Glomerular visceral epithelial cell (primary cell): Measurements from ENCODE around the gene DR1.
"Not testable (repeated sequence)": the region's sequence is repeated elsewhere in the genome, so short reads cannot be mapped to it uniquely, and the experiment has no call there.

ENCODE experiments used
- DNase-seq: peaks from one replicate; pipeline ENCODE4 v3.0.0-alpha.2; 2016; ENCODE audit errors: extremely low spot score

Gene DR1

DNA sequence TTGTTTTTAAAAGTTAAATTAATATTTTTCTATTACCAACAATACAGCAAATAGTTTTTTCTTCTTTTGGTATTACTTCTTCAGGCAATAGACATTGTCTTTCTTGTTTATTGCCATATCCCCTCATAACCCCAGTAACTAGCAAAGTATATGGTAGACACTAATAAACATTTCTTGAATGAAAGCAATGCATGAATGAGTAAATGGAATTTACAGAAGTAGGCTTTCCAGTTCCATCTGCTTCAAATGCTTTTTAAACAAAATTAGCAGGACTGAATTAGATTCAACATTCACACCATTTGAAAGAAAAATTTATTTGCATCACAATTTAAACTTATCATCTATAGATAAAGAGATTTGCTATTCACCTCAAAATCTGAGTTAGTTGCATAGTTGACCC is 5.6 kb upstream of the DR1 start:
- DNase-seq: no peak

DNA sequence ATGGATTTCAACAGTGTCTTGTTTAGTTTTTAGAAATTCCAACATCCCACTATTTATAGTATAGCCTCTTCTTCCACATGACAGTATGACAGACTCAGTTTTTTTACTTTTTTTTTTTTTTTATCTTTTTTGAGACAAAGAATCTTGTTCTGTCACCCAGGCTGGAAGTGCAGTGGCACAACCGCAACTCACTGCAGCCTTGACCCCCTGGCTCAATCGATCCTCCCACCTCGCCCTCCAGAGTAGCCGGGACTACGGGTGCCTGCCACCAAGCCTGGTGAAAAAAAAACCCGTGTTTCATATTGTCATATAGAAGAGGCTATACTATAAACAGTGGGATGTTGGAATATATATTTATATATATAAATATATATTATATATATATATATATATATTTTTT is 1.2 kb upstream of the DR1 start:
- no peak for DNase-seq

DNA sequence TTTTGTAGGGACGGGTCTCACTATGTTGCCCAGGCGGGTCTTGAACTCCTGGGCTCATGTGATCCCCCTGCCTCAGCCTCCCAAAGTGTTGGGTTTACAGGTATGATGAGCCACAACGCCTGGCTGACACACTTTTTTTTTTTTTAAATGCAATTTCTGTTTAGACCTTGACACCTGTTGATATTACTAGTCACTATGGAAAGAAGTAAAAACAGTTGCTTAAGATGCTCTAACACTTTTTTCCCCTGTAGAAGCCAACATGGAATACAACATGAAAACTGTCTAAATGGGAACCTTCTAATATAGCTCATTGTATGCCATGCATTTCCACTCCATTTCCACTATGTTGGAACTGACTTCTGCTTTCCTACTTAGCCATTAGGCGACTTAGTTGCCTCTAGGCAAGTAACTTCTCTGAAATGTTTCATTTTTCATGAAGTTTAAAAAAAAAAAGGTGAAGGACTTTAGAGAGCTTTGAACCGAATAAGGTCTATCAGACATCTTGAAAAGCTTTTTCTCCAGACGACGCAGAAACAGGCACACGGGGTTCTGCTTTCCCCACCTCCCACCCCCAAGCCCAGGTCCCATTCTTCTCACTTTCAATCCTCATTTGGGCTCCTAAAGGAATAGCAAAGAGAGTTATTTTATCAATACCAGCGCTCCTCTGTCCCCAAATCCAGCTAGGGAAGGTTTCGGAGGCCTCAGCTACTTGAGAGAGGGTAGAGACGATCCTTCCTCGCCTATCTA is 648 bp upstream of the DR1 start:
- DNase-seq: no peak

DNA sequence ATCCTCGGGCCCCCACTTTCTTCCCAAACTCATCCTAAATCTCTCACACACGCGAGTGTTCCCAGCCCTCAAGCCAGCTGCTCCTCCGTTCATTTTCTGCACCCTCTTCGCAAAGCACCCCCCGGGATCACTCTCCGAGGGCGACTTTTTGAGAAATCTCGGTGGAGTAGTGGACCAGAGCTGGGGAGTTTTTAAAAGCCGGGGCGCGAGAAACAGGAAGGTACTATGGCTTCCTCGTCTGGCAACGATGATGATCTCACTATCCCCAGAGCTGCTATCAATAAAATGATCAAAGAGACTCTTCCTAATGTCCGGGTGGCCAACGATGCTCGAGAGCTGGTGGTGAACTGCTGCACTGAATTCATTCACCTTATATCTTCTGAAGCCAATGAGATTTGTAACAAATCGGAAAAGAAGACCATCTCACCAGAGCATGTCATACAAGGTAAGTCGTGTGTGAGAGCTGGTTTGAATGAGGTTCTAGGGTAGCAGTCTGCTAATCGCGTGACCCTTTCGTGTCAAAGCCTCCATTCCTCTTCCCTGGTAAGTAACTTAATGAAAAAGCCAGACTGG is 800 bp downstream of the DR1 start:
- DNase-seq: peak; percentile 37

DNA sequence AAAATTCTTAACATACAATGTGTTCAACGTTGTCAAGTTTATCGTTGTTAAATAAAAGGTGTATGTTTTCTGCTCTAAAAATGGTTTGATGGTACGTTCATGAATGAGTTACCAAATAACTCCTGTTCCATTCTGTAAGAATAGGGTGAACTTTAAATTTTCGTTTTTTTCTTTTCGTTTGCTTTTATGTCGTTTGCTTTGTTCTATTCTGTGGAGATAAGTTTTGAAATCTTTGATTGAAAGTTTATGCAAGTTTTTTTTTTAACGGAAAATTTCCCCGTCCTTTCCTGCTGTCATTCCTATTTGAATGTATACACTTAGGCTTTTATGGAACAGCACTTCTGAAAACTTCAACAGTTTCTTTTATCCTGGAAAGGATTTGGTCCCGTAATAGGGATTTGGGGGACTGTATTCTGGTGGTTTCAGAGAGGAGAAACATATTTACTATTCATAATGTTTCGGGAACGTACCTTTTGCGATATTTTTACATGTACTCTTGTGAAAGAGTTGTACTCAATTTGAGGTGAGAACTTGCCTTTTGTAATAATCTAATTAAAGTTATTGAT is 1.7 kb downstream of the DR1 start:
- no peak for DNase-seq

DNA sequence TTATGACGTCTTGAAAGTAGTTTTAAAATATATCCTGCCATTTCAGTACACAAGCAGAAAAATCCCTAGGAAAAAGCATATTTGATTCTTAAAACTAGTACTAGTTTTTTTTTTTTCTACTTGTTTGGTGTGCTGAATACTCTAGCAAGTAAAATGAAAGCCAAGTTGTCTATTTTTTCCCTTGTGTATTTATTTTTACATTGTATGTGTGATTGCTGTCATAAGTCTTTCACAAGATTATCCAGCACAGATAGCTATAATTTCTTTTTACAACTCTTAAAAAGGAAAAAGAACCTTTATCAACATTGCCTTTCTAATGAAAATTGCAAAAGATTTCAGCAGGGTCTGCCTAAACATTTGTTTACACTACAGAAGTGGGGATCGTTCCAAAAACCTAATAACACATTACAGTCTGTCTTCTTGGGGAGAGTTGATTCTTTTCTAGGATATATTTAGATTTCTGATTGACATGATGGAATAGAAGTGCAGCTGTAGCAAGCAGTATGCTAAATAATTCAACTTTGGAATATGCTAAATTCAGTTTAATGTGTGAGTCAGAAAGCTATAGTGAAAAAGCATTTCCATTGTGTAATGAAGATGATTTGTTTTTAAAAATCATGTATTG is 2.5 kb downstream of the DR1 start:
- DNase-seq: no peak

DNA sequence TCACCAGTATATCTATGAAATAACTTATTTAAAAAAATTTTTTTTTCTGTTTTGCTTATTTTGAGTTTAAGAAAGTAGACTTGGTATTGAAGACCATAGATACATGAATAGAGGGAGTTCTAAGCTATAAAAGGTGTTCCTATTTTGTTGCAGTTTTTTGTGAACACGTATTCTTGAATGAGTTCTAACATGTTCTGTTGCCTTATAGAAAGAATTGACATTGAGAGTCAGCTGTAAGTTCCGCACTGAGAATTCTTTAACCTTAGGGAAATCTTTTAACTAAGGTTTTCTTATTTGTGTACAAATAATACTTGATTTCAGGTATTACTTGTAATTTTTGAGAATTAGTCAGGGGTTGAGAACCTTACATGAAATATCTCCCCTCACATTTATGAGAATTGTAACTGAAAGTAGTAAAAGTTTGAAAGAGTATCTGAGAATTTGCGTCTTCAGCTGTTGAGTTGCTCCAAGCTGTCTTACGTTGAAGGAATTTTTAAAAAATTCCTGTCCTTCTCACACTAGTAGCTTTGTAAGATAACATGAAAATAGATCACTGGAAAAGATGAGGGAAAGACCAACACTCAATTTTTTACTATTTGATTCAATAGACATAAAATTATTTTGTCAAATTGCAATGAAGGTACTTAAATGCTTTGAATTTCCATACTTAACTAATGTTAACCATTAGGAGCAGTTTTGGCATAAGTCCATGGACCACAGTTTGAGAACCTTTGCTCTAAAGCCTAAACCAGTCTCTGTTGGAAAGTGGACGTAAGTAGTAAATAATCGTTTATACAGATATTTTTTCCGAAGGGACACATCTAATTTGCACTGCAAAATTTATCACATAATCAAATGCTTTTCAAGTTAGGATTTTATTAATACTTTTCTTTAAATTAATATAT is 3.8 kb downstream of the DR1 start:
- peak; percentile 35 for DNase-seq

DNA sequence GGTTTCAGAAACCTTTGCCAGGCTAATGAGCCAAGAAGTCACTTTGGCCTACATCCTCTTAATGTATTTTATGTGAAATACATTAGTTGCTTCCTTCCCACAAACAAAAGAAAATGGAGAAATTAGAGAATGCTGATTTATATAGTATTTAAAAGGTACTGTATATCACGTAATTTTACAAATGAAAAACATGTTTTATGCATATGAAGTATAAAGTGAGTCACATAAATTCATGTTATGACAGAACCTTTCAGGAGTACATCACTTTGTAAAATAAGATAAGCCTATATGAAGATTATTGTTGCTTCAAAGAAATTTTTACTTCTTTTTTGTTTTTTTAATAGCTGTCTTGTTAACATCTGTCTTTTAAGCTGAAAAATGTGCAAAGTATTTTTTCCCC is 4.6 kb downstream of the DR1 start:
- DNase-seq: no peak

DNA sequence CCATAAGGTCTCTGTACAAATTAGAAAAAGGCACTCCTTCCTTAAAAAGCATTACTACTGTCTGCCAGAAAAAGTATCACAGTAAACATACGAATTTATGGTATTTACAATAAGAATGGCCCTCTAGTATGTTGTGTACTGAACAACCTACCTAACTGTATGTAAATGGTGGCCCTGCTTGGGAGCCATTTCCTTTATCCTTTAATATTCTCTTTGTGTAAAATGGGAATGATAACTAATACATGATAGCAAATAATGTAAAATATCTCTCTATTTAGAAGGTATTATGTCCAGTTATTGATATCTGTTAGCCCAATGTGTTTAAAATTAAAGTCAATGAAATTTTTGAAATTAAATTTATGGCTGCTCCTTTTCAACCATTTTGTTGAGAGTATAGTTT is 5.2 kb downstream of the DR1 start:
- DNase-seq: no peak

DNA sequence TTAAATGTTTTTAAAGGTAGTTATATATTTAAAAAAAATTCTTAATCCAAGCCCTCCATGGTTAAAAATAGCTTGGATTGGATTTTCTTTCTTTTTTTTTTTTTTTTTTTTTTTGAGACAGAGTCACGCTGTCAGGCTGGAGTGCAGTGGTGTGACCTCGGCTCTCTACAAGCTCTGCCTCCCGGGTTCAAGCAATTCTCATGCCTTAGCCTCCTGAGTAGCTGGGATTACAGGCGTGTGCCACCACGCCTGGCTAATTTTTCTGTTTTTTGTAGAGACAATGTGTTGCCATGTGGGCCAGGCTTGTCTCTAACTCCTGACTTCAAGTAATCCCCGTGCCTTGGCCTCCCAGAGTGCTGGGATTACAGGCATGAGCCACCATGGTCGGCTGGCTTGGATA is 5.6 kb downstream of the DR1 start:
- DNase-seq: not testable (repeated sequence)

DNA sequence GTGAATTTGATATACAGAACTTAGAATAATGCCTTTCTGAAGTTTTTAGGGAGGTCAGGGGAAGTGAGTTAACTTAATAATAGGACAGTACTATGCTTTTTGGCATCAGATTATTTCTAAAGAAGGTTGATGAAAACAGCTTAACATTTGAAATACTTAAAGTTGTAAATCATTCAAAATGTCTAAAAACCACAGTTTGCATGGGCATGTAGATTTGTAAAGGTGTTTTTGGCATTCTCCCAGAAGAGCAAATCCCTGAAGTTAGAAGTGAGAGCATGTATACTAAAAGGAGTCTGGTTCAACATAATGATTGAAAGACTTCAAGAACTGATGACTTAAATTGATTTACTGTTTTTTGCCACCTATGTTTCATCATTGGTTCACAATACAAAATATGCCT is 6.7 kb downstream of the DR1 start:
- no peak for DNase-seq

DNA sequence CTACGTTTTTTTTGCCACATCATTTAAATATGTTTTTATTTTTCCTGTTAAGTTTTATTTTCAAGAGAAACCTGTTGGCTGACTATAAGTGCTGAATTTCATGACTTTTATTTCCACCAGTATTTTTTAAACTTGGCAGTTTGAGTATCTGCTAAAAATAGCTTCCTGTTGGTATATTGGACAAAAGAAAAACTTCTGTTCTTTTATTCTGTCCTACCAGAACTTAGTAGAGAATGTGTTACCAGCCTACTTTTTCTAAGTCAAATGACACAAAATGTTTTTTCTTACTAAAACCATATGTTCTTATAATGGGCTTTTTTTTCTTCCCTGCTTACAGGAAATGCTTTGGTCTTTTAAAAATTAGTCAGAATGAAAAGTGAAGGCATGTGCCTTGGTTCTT is 7.6 kb downstream of the DR1 start:
- no peak for DNase-seq

DNA sequence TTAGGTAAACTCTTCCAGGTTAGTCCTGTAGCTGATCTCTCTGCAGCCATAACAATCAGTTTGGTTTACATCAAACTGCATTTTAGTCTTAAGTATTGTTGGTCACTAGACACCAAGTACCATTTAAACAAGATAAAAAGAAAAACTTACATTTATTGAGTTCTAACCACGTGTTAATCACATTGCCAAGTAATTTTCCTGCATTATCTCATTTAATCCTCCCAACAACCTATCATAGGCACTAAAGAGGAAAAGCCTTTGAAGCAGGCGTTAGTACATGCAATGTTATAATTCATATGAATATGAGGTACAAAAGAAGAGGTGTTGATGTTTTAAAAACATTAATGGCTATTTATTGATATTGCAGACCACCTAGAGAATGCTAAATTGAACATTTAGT is 9.0 kb downstream of the DR1 start:
- DNase-seq: no peak

DNA sequence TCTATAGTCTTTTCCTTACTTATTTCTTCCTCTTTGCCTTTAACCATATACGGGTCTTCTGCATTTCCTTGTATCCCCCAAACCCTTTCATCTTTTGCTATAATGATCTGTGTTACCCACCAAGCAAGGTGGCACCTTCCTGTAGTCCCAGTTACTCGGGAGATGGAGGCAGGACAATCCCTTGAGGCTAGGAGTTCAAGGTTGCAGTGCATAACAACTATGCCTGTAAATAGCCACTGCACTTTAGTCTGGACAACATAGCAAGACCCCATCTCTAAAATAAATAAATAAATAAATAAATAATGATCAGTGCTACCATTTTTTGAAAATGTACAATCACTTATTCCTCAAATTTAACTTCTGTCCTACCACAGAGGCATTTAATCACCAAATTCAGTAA is 11.5 kb downstream of the DR1 start:
- DNase-seq: no peak

DNA sequence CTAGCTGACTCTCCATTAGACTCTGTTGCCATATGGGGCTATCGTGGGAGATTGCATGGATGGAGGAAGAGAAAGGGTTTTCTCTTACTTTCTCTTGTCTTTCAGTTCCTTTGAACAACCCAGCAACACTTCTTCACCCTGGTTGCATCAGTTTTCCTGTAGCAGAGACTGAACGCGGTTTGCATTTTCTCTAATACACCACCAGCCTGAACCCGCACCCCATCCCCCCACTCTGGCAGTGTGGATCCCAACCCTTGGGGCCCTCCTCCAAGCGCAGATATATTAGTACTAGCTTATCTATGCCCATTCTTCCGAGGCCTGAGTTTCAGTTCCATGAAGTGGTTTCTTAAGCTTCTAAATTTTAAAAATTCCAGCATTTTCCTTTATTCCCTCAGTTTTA is 12.6 kb downstream of the DR1 start:
- DNase-seq: no peak

DNA sequence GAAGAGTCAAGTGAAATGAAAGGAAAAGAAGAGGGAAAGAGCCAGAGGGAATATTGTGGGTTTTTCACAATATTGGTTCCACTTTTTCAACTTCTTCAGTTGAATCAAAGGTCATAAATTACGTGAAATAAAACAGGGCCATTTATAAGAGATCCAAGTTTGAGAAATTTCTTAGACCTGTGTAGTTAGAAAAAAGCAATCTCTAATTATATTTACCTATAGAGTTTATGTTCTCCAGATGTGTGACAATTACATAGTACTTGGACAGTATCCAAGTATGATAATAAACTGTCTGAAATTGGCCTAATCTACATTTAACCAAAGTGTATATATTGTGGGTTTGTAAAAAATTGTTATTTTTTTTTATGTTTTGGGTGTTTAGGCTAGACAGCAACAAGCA is 14.4 kb downstream of the DR1 start:
- DNase-seq: no peak

DNA sequence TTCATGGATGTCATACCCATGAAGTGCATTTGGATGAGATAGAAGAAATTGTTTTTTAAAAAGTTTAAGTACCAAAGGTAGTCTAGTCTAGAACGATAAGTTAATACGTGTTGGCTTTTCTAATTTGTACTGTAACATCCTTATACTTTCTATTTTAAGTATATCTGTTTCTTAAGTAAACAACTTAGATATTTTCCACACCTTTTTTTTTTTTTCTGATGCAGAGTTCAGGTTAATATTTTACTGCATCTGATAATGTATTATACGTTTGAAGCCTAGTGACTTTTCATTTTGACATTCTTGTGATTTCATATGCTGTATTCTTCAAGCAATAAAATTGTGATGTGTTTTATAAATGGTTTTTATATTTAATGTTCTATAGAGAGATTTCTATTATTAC is 16.5 kb downstream of the DR1 start:
- DNase-seq: no peak

DNA sequence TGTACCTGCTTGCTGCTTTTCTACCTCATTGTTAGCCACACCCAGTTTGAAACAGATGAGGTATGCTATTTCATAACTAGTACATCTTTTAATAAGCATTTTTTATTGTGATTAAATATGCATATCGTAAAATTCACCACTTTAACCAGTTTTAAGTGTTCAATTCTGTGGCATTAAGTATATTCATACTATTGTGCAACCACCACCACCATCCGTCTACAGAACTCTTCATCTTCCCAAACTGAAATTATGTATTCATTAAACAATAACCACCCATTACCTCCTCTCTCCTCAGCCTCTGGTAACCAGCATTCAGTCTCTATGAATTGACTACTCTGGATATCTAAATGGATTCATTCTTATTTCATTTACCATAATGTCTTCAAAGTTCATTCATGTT is 20.1 kb downstream of the DR1 start:
- DNase-seq: no peak

DNA sequence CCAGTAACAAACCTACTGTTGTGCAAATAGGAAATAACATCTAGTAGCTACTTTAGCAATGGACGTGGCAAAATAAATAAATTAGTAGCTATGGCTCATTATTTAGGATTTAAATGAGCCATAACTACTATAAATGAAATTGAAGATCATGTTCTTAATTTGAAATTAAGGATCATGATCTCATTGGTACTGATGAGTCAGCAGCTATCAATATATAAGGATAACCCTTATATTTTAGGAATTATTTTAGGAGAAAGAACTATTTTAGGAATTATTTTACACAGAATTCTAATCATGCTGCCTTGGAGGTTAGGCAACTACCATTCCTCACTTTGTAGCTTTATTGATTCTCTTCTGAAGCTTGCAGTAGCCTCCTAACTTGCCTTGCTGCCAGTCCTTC is 24.0 kb downstream of the DR1 start:
- no peak for DNase-seq

DNA sequence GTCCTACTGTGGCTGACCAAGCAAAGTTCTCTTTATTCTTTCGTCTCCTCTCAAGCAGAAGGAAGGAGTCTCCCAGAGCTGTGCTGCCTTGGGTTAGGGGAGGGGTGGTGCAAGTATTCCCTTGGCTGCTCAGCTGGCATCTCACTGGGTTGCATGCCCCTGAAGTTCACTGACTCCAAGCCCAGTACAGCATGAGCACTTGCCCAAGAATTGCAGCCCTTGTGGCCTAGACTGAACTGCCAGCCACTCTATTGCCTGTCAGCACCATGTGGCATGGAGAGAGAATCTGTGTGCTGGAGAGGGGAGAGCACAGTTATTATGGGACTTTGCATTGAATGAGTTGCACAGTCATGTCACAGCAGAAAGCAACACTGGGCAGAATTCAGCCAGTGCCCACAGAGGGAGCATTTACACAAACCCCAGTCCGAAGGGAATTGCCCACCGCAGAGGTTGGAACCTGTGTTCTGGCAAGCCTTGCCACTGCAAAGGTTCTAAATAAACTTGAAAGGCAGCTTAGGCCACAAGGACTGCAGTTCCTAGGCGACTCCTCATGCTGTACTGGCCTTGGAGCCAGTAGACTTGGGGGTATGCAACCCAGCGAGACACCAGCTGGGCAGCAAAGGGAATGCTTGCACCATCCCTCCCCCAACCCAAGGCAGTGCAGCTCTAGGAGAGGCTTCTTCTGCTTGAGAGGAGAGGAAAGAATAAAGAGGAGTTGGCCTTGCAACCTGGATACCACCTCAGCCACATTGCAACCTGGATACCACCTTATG is 28.8 kb downstream of the DR1 start:
- DNase-seq: no peak

DNA sequence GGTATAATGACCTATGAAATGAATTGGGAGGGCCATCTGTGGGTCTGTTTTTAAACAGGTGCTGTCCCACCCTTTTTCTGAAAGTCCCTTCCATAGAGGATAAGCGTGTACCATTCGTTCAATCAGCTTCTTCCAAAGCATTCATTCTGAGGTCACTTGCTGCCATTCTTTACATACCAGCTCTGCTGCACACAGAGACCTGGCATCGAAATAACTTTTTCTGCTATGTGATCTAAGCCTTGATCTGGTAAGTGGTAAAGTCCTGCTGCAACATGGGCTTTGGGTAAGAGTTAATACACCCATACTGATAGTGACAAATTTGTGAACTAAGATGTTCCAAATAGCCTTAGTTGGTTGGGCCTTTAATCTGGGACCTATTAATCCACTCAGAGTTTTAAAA is 38.9 kb downstream of the DR1 start:
- DNase-seq: no peak
